IPS-15b (cell line): Measurements from ENCODE around the gene PDE4B.
"Not testable (repeated sequence)": the region's sequence is repeated elsewhere in the genome, so short reads cannot be mapped to it uniquely, and the experiment has no call there.

ENCODE experiments used
- H3K27me3 ChIP-seq: one replicate; pipeline ENCODE4 v1.6.1; 2013; ENCODE audit warnings: low read length; ENCODE audit not compliant: control insufficient read depth, insufficient read depth
- H3K36me3 ChIP-seq: one replicate; pipeline ENCODE4 v1.6.1; 2013; ENCODE audit warnings: low read length; ENCODE audit not compliant: control insufficient read depth, insufficient read depth
- H3K4me1 ChIP-seq: one replicate; pipeline ENCODE4 v1.6.1; 2013; ENCODE audit warnings: mild to moderate bottlenecking, low read length; ENCODE audit not compliant: control insufficient read depth, insufficient read depth
- H3K4me3 ChIP-seq: one replicate; pipeline ENCODE4 v1.5.1; 2013; ENCODE audit warnings: low read depth, low read length
- H3K9ac ChIP-seq: one replicate; pipeline ENCODE4 v1.6.1; 2013; ENCODE audit warnings: low read depth, mild to moderate bottlenecking, low read length
- H3K9me3 ChIP-seq: one replicate; pipeline ENCODE4 v1.6.1; 2013; ENCODE audit warnings: mild to moderate bottlenecking, low read length; ENCODE audit not compliant: control insufficient read depth, insufficient read depth

The PDE4B gene

GRCh38 chr1:66073388-66073787, 280.7 kb downstream of the PDE4B start:
- H3K9me3 ChIP-seq: no peaks in the 10 kb centered on the region
- H3K4me1 ChIP-seq: no peaks in the 10 kb centered on the region
- H3K27me3 ChIP-seq: no peaks in the 10 kb centered on the region
- no peaks in the 10 kb centered on the region for H3K36me3 ChIP-seq
- H3K4me3 ChIP-seq: no peak overlapping the region
- H3K9ac ChIP-seq: no peak overlapping the region

- H3K4me1 ChIP-seq: no peaks in the 10 kb centered on the region
- no peaks in the 10 kb centered on the region for H3K9me3 ChIP-seq
- H3K4me3 ChIP-seq: no peak overlapping the region
- no peak overlapping the region for H3K9ac ChIP-seq
- no peaks in the 10 kb centered on the region for H3K36me3 ChIP-seq
- H3K27me3 ChIP-seq: no peaks in the 10 kb centered on the region
Measured at GRCh38 chr1:66074147-66074546, 281.5 kb downstream of the PDE4B start.

GRCh38 chr1:66078412-66078811, 285.7 kb downstream of the PDE4B start:
- no peaks in the 10 kb centered on the region for H3K4me1 ChIP-seq
- no peaks in the 10 kb centered on the region for H3K27me3 ChIP-seq
- no peak overlapping the region for H3K9ac ChIP-seq
- H3K4me3 ChIP-seq: no peak overlapping the region
- H3K9me3 ChIP-seq: no peaks in the 10 kb centered on the region
- H3K36me3 ChIP-seq: no peaks in the 10 kb centered on the region

GRCh38 chr1:66083003-66083402, 290.3 kb downstream of the PDE4B start:
- Histone ChIP-seq H3K4me3 (no peak overlapping the region), H3K9me3 (no peaks in the 10 kb centered on the region), H3K27me3 (no peaks in the 10 kb centered on the region), H3K9ac (no peak overlapping the region), H3K36me3 (no peaks in the 10 kb centered on the region), H3K4me1 (no peaks in the 10 kb centered on the region)

- Histone ChIP-seq H3K4me3 (no peak overlapping the region), H3K4me1 (no peaks in the 10 kb centered on the region), H3K27me3 (no peaks in the 10 kb centered on the region), H3K9ac (no peak overlapping the region), H3K36me3 (no peaks in the 10 kb centered on the region), H3K9me3 (no peaks in the 10 kb centered on the region)
Measured at GRCh38 chr1:66084442-66084841, 291.7 kb downstream of the PDE4B start.

GRCh38 chr1:66085600-66085999, 292.9 kb downstream of the PDE4B start:
- Histone ChIP-seq H3K36me3 (no peaks in the 10 kb centered on the region), H3K27me3 (no peaks in the 10 kb centered on the region), H3K9me3 (no peaks in the 10 kb centered on the region), H3K9ac (no peak overlapping the region), H3K4me1 (no peaks in the 10 kb centered on the region), H3K4me3 (no peak overlapping the region)

GRCh38 chr1:66088787-66089186, 296.1 kb downstream of the PDE4B start:
- H3K36me3 ChIP-seq: no peaks in the 10 kb centered on the region
- no peak overlapping the region for H3K4me3 ChIP-seq
- H3K9ac ChIP-seq: no peak overlapping the region
- no peaks in the 10 kb centered on the region for H3K4me1 ChIP-seq
- no peaks in the 10 kb centered on the region for H3K9me3 ChIP-seq
- H3K27me3 ChIP-seq: no peaks in the 10 kb centered on the region

- Histone ChIP-seq H3K9me3 (no peaks in the 10 kb centered on the region), H3K9ac (no peak overlapping the region)
Measured at GRCh38 chr1:66090859-66091457, 298.3 kb downstream of the PDE4B start.

GRCh38 chr1:66095190-66095589, 302.5 kb downstream of the PDE4B start:
- Histone ChIP-seq H3K9ac (no peak overlapping the region), H3K4me3 (no peak overlapping the region), H3K4me1 (no peaks in the 10 kb centered on the region), H3K36me3 (no peaks in the 10 kb centered on the region), H3K27me3 (no peaks in the 10 kb centered on the region), H3K9me3 (no peaks in the 10 kb centered on the region)

More at GRCh38 chr1:66090859-66091457, 298.3 kb downstream of the PDE4B start:
- H3K4me3 ChIP-seq: no peak overlapping the region
- no peaks in the 10 kb centered on the region for H3K36me3 ChIP-seq
- H3K4me1 ChIP-seq: no peaks in the 10 kb centered on the region
- no peaks in the 10 kb centered on the region for H3K27me3 ChIP-seq

GRCh38 chr1:66100959-66101358, 308.3 kb downstream of the PDE4B start:
- H3K9ac ChIP-seq, H3K27me3 ChIP-seq, H3K4me1 ChIP-seq, H3K9me3 ChIP-seq, H3K36me3 ChIP-seq, H3K4me3 ChIP-seq: not testable (repeated sequence)

- not testable (repeated sequence) for H3K36me3 ChIP-seq, H3K9me3 ChIP-seq, H3K4me3 ChIP-seq, H3K27me3 ChIP-seq, H3K9ac ChIP-seq, H3K4me1 ChIP-seq
Measured at GRCh38 chr1:66104076-66104475, 311.4 kb downstream of the PDE4B start.

- H3K9me3 ChIP-seq: no peaks in the 10 kb centered on the region
- no peak overlapping the region for H3K4me3 ChIP-seq
- no peaks in the 10 kb centered on the region for H3K4me1 ChIP-seq
- no peaks in the 10 kb centered on the region for H3K27me3 ChIP-seq
- H3K9ac ChIP-seq: no peak overlapping the region
- no peaks in the 10 kb centered on the region for H3K36me3 ChIP-seq
Measured at GRCh38 chr1:66108624-66109023, 315.9 kb downstream of the PDE4B start.
